Mesenchymal stem cell (in vitro differentiated cells and primary cell): ENCODE results near the gene PPP1R3C.

ENCODE experiments used
- DNase-seq: peaks from one replicate; pipeline ENCODE4 v3.0.0-alpha.2; 2013
- H2AFZ ChIP-seq: one replicate; pipeline ENCODE4 v1.6.1; 2013; ENCODE audit warnings: low read depth, mild to moderate bottlenecking, control low read depth, inconsistent platforms, low read length, moderate library complexity
- H2AK5ac ChIP-seq: 2 replicates; pipeline ENCODE4 v1.6.1; 2013; ENCODE audit warnings: low read length, moderate library complexity, mild to moderate bottlenecking, inconsistent platforms; ENCODE audit not compliant: severe bottlenecking
- H2BK120ac ChIP-seq: one replicate; pipeline ENCODE4 v1.6.1; 2013; ENCODE audit warnings: low read depth, mild to moderate bottlenecking, inconsistent platforms, low read length, moderate library complexity
- H2BK12ac ChIP-seq, 2 experiments: one replicate each; pipeline ENCODE4 v1.6.1; 2013; ENCODE audit warnings: inconsistent platforms in 2 of 2, low read length in 2 of 2, mild to moderate bottlenecking in 2 of 2, moderate library complexity in 2 of 2, control low read depth in 1 of 2
- H2BK15ac ChIP-seq: one replicate; pipeline ENCODE4 v1.6.1; 2013; ENCODE audit warnings: mild to moderate bottlenecking, low read depth, inconsistent platforms; ENCODE audit not compliant: poor library complexity, severe bottlenecking
- H2BK5ac ChIP-seq: 2 replicates; pipeline ENCODE4 v1.6.1; 2013; ENCODE audit warnings: low read depth, mild to moderate bottlenecking, low read length, control low read depth, inconsistent platforms; ENCODE audit not compliant: poor library complexity, severe bottlenecking
- H3K14ac ChIP-seq, 2 experiments: one replicate each; pipeline ENCODE4 v1.6.1; 2013; ENCODE audit warnings: inconsistent platforms in 2 of 2, low read length in 2 of 2, control low read depth in 1 of 2, mild to moderate bottlenecking in 1 of 2, moderate library complexity in 1 of 2
- H3K18ac ChIP-seq, 2 experiments: one replicate each; pipeline ENCODE4 v1.6.1; 2013; ENCODE audit warnings: inconsistent platforms in 2 of 2, low read length in 2 of 2, control low read depth in 1 of 2, low read depth in 1 of 2, mild to moderate bottlenecking in 1 of 2
- H3K23ac ChIP-seq, 2 experiments: one replicate each; pipeline ENCODE4 v1.6.1; 2013; ENCODE audit warnings: inconsistent platforms in 2 of 2, low read length in 2 of 2, mild to moderate bottlenecking in 2 of 2, moderate library complexity in 2 of 2, control low read depth in 1 of 2
- H3K27ac ChIP-seq: 2 replicates; pipeline ENCODE4 v1.5.1; 2013; ENCODE audit warnings: mild to moderate bottlenecking, moderate library complexity, low read length, control low read depth, inconsistent platforms; ENCODE audit not compliant: poor library complexity, severe bottlenecking
- H3K27me3 ChIP-seq, 2 experiments: 2 replicates each; pipeline versions ENCODE4 v1.6.1 to v1.7.0; 2013; ENCODE audit warnings: low read length in 2 of 2, mild to moderate bottlenecking in 2 of 2, moderate library complexity in 2 of 2, control low read depth in 1 of 2, inconsistent platforms in 1 of 2; ENCODE audit not compliant: control insufficient read depth in 1 of 2, insufficient read depth in 1 of 2
- H3K36me3 ChIP-seq, 2 experiments: 2 replicates each; pipeline versions ENCODE4 v1.6.1 to v1.7.0; 2013; ENCODE audit warnings: low read length in 2 of 2, control low read depth in 1 of 2, inconsistent platforms in 1 of 2, low read depth in 1 of 2, mild to moderate bottlenecking in 1 of 2; ENCODE audit not compliant: insufficient read depth in 2 of 2, control insufficient read depth in 1 of 2
- H3K4ac ChIP-seq, 2 experiments: one replicate each; pipeline ENCODE4 v1.6.1; 2013; ENCODE audit warnings: inconsistent platforms in 2 of 2, low read length in 2 of 2, mild to moderate bottlenecking in 2 of 2, moderate library complexity in 2 of 2, control low read depth in 1 of 2, low read depth in 1 of 2
- H3K4me1 ChIP-seq: 2 replicates; pipeline ENCODE4 v1.6.1; 2013; ENCODE audit warnings: low read depth, low read length, control low read depth; ENCODE audit not compliant: control insufficient read depth, insufficient read depth
- H3K4me2 ChIP-seq: 2 replicates; pipeline ENCODE4 v1.6.1; 2013; ENCODE audit warnings: low read length, mild to moderate bottlenecking, inconsistent platforms; ENCODE audit not compliant: poor library complexity, severe bottlenecking
- H3K4me3 ChIP-seq, 2 experiments: 2 replicates each; pipeline versions ENCODE4 v1.5.1 to v1.7.0; 2013; ENCODE audit warnings: low read length in 2 of 2, mild to moderate bottlenecking in 2 of 2, control low read depth in 1 of 2, low read depth in 1 of 2; ENCODE audit not compliant: insufficient read depth in 1 of 2
- H3K79me1 ChIP-seq: replicated peaks from 2 replicates; pipeline ENCODE4 v1.6.1; 2013; ENCODE audit warnings: mild to moderate bottlenecking, control low read depth, low read length, inconsistent platforms; ENCODE audit not compliant: poor library complexity, severe bottlenecking
- H3K9ac ChIP-seq: 2 replicates; pipeline ENCODE4 v1.7.0; 2013; ENCODE audit warnings: mild to moderate bottlenecking, low read length, moderate library complexity
- H3K9me3 ChIP-seq: 2 replicates; pipeline ENCODE4 v1.7.0; 2013; ENCODE audit warnings: mild to moderate bottlenecking, low read length; ENCODE audit not compliant: control insufficient read depth
- H4K8ac ChIP-seq: one replicate; pipeline ENCODE4 v1.6.1; 2013; ENCODE audit warnings: inconsistent platforms, mild to moderate bottlenecking, low read length, moderate library complexity
- H4K91ac ChIP-seq: one replicate; pipeline ENCODE4 v1.6.1; 2013; ENCODE audit warnings: mild to moderate bottlenecking, low read length, inconsistent platforms
- WGBS: methylation state at CpG from one replicate; pipeline ENCODE4 v1.1.7; 2013; ENCODE audit warnings: mixed read lengths; 5-methylcytosine and 5-hydroxymethylcytosine counted together

The PPP1R3C gene

GRCh38 chr10:91610444-91610843, 22.4 kb downstream of the PPP1R3C start:
- no peak overlapping the region for H2AK5ac ChIP-seq
- H3K14ac ChIP-seq: no peak overlapping the region
- whole genome bisulfite sequencing: 44% methylated on average over 4 of the region's 4 CpGs
- peak overlapping the region; percentile 40 for H2BK120ac ChIP-seq
- peak overlapping the region; percentile 46 to 76 for H2BK12ac ChIP-seq
- H3K4me3 ChIP-seq: no peak overlapping the region
- no peak overlapping the region for H4K8ac ChIP-seq
- H2AFZ ChIP-seq: no peak overlapping the region
- H3K27me3 ChIP-seq: no peaks in the 10 kb centered on the region
- no peaks in the 10 kb centered on the region for H3K36me3 ChIP-seq
- H3K4me1 ChIP-seq: peaks cover 11% of the 10 kb centered on the region
- H2BK15ac ChIP-seq: no peak overlapping the region
- H3K4ac ChIP-seq: no peak overlapping the region
- no peak overlapping the region for H3K23ac ChIP-seq
- H3K27ac ChIP-seq: peak overlapping the region; percentile 6
- peaks cover 9% of the 10 kb centered on the region for H3K9me3 ChIP-seq
- H3K79me1 ChIP-seq: no peaks in the 10 kb centered on the region
- H3K9ac ChIP-seq: no peak overlapping the region
- no peak overlapping the region for H3K4me2 ChIP-seq
- peak overlapping the region in 1 of 2 experiments; percentile 23 for H3K18ac ChIP-seq
- DNase-seq: no peak
- H2BK5ac ChIP-seq: no peak overlapping the region
- H4K91ac ChIP-seq: peak overlapping the region; percentile 5

- Histone ChIP-seq H3K4me1 (peaks cover 8% of the 10 kb centered on the region), H2BK5ac (no peak overlapping the region), H3K9ac (peak overlapping the region; percentile 73), H3K27me3 (no peaks in the 10 kb centered on the region), H3K79me1 (no peaks in the 10 kb centered on the region), H3K23ac (no peak overlapping the region), H3K4me2 (no peak overlapping the region), H2BK15ac (peak overlapping the region; percentile 82), H3K9me3 (peaks cover 9% of the 10 kb centered on the region), H2AFZ (no peak overlapping the region), H3K4ac (peak overlapping the region; percentile 52 to 85), H3K36me3 (no peaks in the 10 kb centered on the region), H4K8ac (peak overlapping the region; percentile 90), H4K91ac (peak overlapping the region; percentile 86), H3K27ac (peak overlapping the region; percentile 34), H3K4me3 (no peak overlapping the region), H3K14ac (peak overlapping the region in 1 of 2 experiments; percentile 42), H2AK5ac (peak overlapping the region; percentile 94), H3K18ac (peak overlapping the region; percentile 90 to 98), H2BK12ac (peak overlapping the region; percentile 93 to 97), H2BK120ac (peak overlapping the region; percentile 97)
- no peak for DNase-seq
- WGBS: 44% methylated on average over 5 of the region's 5 CpGs
Measured at GRCh38 chr10:91607646-91608403, 25.0 kb downstream of the PPP1R3C start.

GRCh38 chr10:91605968-91606367, 26.9 kb downstream of the PPP1R3C start:
- Histone ChIP-seq H3K4me2 (no peak overlapping the region), H2AK5ac (peak overlapping the region; percentile 70), H2AFZ (no peak overlapping the region), H3K79me1 (no peaks in the 10 kb centered on the region), H4K91ac (no peak overlapping the region), H3K14ac (no peak overlapping the region), H2BK12ac (peak overlapping the region in 1 of 2 experiments; percentile 57), H3K27me3 (no peaks in the 10 kb centered on the region), H2BK120ac (no peak overlapping the region), H4K8ac (no peak overlapping the region), H3K9me3 (peaks cover 9% of the 10 kb centered on the region), H3K4ac (no peak overlapping the region), H2BK15ac (no peak overlapping the region), H3K23ac (no peak overlapping the region), H3K4me3 (no peak overlapping the region), H2BK5ac (no peak overlapping the region), H3K36me3 (no peaks in the 10 kb centered on the region), H3K4me1 (peaks cover 9% of the 10 kb centered on the region), H3K27ac (peak overlapping the region; percentile 46), H3K9ac (no peak overlapping the region), H3K18ac (no peak overlapping the region)
- DNase-seq: no peak

- H3K14ac ChIP-seq: no peak overlapping the region
- peak; percentile 76 for DNase-seq
- H2BK5ac ChIP-seq: peak overlapping the region; percentile 90
- peaks cover 8% of the 10 kb centered on the region for H3K4me1 ChIP-seq
- H3K9ac ChIP-seq: peak overlapping the region; percentile 44
- peak overlapping the region; percentile 55 for H2AK5ac ChIP-seq
- H3K79me1 ChIP-seq: no peaks in the 10 kb centered on the region
- no peaks in the 10 kb centered on the region for H3K27me3 ChIP-seq
- H3K4me2 ChIP-seq: no peak overlapping the region
- no peak overlapping the region for H3K23ac ChIP-seq
- H4K8ac ChIP-seq: no peak overlapping the region
- no peak overlapping the region for H2BK15ac ChIP-seq
- 70% methylated on average over 3 of the region's 3 CpGs for WGBS
- H2AFZ ChIP-seq: no peak overlapping the region
- H3K4ac ChIP-seq: no peak overlapping the region
- H2BK12ac ChIP-seq: no peak overlapping the region
- H3K27ac ChIP-seq: peak overlapping the region; percentile 98
- no peak overlapping the region for H2BK120ac ChIP-seq
- no peak overlapping the region for H4K91ac ChIP-seq
- H3K36me3 ChIP-seq: no peaks in the 10 kb centered on the region
- H3K4me3 ChIP-seq: no peak overlapping the region
- H3K18ac ChIP-seq: peak overlapping the region in 1 of 2 experiments; percentile 1
- H3K9me3 ChIP-seq: peaks cover 9% of the 10 kb centered on the region
Measured at GRCh38 chr10:91604553-91605534, 28.0 kb downstream of the PPP1R3C start.
